UCSD-AML1 (cell line): ENCODE measurements around the gene NBEA.

ENCODE experiments used
- DNase-seq: peaks from one replicate; lab custom pipeline; 2025; ENCODE audit not compliant: unreplicated experiment; lab: John Stamatoyannopoulos, UW

The NBEA gene

GRCh38 chr13:35471706-35472322 is 529.7 kb downstream of the NBEA start:
- no peak for DNase-seq

GRCh38 chr13:35472323-35472881 is 530.3 kb downstream of the NBEA start:
- DNase-seq: no peak

- no peak for DNase-seq
Observed at GRCh38 chr13:35473206-35473775, 531.2 kb downstream of the NBEA start.

DNA sequence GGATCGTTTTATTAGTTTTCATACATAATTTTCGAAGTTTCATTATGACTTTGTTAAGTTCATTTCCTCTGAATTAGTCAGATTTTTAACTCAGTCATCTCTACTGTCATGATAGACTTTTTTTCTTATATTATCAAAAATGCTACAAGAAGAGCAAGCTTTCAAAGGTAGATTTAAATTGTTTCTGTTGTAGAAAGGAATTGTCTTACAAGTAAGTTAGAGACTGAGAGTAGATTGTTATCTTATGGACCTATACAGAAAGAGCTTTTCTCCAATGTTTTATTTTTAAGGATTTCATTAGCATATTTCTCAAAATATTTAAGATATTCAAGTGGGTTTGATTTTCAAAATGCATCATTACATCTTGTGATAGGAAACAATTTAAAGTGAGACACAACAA is 531.7 kb downstream of the NBEA start:
- DNase-seq: no peak

DNA sequence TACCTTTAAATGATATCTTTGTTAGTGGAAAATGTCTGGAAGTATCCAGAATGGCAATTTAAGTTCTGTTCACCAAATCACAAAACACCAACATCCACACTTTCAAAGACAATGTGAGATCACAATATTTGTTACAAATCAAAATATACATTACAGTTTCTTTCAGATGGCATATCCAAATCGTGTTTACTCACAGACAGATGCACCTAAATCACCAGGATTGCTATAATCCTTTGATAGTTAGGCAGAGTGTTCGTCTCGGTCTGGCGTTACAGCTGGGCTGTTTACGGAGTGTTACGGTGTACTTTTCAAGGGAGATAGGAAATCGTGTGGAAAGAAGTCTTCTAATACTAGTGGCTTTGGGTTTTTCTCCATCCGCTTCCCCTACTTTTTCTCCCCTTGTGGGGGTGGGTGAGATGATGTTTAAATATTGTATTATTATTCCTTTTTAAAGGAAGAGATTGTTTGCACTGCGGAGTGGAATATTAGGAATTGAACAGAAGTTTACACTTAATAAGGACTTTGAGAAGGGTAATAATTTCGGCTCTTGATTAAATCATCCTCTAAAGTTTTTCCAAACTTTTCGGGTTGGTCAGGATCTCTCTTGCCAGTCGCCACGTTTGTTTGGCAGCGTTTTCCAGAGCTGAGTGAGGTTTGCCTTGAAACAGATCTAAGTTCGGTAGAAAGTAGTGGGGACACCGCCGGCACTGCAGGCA is 532.6 kb downstream of the NBEA start:
- no peak for DNase-seq

DNA sequence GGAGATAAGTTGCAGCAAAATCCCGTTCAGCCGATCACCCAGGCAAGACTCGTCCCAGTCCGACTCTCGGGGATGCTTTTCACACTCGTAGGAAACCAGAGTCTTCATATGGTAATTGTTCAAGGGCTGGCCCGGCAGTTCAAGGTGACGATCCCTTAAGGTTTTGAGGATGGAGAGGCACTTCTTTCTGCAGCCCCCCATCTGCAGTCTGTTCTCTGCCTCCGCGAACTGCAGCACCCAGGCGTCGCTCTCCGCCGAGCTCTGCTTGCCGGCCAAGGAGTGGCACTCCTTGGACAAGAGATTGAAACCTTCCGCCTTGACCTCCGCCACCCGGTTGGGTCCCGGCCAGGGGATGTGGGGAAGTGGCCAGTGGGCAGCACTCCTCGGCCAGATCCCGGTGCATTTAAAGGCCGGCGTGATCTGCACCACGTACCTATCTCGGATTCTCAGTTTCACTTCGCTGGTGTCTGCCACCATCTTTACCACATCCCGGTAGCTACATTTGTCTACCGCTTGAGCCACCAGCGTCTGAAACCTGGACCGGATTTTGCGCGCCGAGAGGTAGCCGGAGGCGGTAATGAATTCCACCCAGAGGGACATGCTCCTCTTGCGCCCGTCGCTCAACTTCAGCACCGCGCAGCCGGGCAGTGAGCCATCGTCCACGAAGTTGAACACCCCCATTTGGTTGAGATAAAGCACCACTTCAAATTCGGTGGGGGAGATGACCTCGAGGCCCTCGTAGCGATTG is 533.3 kb downstream of the NBEA start:
- no peak for DNase-seq

GRCh38 chr13:35475960-35476943 is 534.2 kb downstream of the NBEA start, which contains the start of gene MAB21L1:
Gene MAB21L1, minus strand, starts transcription at chr13:35476689. Its CDS starts 551 bp downstream, at chr13:35476138.
- no peak for DNase-seq

- DNase-seq: no peak
Observed at GRCh38 chr13:35477386-35477946, 535.4 kb downstream of the NBEA start.

DNA sequence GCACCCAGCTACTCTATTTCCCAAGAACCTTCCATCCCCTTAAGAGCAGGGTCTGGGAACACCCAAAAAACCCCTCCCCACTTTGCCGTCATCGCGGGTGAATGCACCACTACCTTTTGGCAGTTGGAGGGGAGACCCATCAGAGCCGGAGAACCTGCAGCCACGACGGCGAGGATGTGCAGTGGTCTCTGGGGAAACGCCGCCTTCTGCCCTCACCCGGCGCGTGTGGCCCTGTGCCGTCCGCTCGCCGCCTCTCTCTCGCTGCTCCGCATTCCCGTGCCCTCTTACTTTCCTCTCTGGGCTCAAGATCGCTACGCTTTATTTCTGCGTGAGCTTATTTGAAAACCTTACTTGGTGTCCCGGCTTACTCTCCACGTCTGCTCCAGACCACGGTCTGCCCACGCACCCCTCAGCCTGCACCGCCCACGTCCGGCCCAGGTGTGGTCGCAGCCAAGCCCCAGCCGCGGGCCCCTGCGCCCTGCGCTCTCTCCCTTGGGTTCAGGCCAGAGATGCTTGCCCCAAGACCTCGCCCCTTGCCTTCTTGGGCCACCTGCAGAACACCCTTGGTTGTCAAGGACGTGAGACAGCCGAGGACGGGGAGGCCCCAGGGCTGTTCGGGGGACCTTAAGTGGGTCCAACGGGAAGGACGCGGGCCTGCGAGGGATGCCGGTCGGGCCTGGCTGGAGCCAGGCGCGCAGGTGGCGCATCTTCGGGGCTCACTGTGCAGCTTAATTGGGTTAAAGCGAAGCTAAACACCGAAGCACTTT is 536.4 kb downstream of the NBEA start:
- no peak for DNase-seq

GRCh38 chr13:35479038-35479492 is 537.0 kb downstream of the NBEA start:
- DNase-seq: no peak

GRCh38 chr13:35479706-35480105 is 537.6 kb downstream of the NBEA start:
- DNase-seq: no peak

DNA sequence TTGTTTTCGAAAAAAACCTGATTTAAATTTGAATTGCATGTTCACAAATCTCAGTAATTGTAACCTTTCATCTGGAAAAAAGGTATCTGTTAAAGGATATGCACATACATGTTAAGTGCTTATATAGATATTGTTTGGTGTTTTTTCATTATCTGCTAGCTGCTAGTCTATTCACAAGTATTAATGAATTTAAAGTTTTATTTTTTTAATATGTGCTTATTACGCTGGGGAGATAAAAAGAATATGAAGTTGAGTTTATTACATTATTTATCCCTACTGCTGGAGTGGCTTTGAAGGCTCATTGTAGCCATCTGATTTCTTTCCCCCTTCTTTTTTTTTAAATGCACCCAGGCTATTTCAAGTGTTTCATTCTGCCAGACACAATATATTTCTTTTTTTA is 538.3 kb downstream of the NBEA start:
- DNase-seq: no peak

GRCh38 chr13:35481777-35482176 is 539.7 kb downstream of the NBEA start:
- no peak for DNase-seq

- DNase-seq: no peak
Observed at GRCh38 chr13:35482527-35482926, 540.5 kb downstream of the NBEA start.

GRCh38 chr13:35483761-35484160 is 541.7 kb downstream of the NBEA start:
- no peak for DNase-seq

DNA sequence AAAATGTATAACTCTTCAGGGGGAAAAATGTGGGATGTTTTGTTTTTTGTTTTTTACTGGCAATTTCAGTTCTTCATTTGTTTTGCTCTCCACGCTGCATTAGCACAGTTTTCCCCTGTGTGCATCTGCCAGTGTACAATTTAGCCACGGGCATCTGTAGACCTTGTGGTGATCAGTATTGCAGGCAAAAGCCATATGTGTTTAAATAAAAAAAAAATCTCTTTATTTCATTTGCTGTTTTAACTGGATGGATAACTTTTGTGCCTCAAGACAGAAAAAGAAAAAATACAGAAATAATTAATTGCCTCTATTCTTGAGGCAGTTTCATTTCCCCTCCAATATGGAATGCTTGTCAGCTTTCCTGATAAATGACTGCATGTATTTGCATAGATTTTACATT is 542.3 kb downstream of the NBEA start:
- DNase-seq: no peak

DNA sequence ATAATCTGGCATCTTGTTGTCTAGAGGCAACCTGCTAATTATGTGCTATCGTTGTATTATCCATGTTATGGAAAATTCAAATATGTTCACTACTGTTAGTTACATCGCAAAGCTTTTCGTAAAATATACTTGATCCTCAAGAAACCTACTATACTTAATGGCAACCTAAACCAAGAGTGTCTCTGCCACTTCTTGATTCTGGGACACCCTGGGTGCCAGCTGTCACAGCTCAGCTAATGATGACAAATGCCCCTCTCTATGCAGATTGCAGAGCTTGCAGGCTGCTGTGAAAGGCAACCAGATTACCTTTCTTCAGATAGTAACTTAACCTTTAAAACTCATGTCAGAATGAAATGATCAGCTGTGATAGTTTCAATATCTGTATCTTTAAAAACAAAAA is 543.4 kb downstream of the NBEA start:
- no peak for DNase-seq

- DNase-seq: no peak
Observed at GRCh38 chr13:35489050-35489449, 547.0 kb downstream of the NBEA start.

DNA sequence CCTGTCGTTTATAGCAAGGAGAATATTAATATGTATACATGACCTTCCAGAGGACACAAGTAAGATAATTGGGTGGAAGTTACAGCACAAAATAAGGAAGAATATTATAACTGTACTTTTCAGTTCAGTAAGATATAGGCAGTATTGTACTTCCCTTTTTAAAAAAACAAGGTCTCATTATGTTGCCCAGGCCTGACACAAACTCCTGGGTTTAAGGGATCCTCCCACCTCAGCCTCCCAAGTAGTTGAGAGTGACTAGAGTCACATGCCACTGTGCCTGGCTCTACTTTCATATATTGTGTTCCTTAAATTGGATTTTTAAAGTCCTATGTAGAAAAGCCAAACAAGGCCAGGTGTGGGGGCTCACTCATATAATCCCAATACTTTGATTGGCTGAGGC is 553.9 kb downstream of the NBEA start:
- DNase-seq: no peak
